ENCODE data around the gene JARID2.

Gene JARID2

DNA sequence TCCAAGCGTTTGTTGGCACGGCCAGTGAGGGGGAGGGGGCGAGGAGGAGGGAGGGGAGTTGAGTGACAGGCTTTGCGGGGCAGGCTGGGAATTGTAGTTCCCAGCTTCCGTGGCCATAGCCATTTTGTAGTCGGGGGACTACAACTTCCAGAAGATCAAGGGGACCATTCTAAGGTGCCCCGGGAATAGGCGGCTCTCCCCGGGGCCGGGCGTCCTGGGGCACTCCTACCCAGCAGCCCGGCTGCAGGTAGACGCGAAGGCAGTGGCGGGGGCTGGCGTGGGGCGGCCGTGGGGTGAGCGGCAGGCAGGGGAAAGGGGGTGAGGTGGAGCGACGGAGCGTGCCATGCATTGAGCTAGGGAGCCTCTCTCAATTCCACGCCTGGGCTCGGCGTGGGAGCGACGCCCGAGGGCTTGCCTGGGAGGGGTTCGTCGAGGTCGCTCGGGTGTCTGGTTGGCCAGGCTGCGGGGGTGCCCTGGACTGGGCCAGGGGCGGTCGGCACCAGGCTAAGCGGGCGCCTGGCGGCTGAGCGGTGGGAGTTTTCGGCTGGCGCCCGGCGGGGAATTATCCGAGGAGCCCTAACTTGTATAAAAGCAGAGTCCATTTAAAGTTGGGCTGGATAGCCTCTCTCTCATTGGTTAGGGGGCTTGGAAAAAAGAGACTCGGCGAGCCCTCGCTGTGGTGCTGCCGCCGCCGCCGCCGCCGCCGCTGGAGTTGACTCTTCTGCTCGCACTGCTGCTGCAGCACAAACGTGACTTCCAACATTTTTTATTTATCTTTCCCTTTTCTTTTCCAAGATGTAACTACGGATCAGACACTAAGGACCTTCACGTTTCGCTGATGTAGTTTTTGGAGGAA is at the start of gene JARID2:
JARID2 (plus strand) TSS at position 709 of the 856 bp plus-strand sequence. CDS start 471 bp downstream, outside the sequence.
- DNase-seq = peak; percentile 95

DNA sequence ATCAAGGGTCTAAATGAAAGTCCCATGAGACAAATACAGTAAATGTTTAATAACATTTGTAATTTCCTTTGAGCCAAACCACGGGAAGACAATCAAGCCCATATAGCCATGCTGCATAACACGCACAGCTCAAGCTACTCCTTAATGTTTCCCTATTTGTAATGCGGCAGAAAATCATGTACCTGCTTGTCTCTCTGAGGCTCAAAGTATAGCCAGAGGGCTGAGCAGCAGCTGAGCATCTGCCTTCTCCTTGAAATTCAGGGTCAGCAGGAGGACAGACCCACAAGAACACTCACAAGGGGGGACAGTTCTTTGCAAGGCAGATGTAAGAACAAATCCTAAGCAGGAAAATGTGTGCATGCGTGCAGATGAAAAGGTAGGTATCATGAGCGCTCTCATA is 45.8 kb upstream of the JARID2 start:
- no peak for DNase-seq

DNA sequence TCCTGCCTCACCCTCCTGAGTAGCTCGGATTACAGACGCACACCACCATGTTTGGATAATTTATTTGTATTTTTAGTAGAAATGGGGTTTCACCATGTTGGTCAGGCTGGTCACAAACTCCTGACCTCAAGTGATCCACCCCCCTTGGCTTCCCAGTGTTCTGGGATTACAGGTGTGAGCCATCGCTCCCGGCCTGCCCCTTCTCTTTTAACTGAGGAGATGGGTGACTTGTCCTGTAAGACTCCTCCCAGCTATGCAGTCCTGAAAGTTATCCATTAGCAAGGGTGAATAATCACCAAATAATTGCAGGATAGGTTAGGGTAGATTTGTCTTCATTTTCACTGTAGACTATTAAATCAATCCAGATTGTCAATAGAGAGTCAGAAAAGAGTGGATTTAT is 40.5 kb upstream of the JARID2 start:
- DNase-seq = no peak

DNA sequence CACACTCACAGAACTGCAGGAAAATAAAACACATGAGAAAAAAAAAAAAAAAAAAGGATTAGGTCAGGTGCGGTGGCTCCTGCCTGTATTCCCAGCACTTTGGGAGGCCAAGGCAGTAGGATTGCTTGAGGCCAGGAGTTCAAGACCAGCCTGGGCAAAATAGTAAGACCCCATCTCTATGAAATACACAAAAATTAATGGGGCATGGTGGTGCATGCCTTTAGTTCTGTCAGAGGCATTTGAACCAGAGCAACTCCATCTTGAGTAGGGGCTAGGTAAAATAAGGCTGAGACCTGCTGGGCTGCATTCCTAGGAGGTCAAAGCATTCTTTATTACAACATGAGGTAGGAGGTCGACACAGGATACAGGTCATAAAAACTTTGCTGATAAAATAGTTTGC is 39.0 kb upstream of the JARID2 start:
- DNase-seq = no peak

DNA sequence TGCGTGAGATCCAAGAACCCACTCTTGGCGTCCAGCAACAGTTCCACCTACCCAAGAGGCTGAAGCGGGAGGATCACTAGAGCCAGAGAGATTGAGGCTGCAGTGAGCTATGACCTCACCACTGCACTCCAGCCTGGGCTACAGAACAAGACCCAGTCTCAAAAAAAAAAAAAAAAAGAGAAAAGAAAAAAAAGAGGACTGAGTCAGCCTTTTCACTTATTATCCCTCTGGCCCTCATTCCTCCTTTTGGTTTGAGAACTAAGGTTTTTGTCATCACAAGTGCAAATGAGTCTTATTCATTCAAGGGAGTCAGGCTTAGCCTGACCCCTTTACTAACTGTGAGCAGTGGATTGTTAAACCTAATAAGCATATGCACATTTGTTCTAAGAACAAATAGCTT is 37.9 kb upstream of the JARID2 start:
- no peak for DNase-seq

DNA sequence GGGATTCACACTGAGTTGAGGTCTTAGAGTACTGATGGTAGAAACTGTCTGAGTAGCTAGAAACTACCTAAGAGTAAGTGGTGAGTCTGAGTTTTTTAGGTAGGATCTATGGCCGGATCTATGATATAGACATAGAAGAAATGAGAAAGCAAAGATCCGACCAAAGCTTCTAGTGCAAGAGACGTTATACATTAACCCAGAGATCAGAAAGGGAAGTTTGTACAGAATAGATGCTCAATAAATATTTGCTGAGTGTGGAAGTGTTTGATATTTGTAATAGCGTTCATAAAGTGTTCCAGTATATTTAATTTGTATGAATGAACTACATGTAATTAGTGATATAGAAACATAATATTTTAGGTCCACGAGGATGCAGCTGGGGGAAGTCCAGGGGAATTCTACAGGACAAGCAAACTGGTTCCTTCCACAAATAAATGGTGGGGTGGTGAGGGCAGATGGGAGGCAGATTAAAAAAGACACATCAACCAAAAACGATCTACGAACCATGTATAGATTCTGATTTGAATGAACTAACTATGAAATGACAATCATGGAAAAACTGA is 31.9 kb upstream of the JARID2 start:
- DNase-seq = no peak

DNA sequence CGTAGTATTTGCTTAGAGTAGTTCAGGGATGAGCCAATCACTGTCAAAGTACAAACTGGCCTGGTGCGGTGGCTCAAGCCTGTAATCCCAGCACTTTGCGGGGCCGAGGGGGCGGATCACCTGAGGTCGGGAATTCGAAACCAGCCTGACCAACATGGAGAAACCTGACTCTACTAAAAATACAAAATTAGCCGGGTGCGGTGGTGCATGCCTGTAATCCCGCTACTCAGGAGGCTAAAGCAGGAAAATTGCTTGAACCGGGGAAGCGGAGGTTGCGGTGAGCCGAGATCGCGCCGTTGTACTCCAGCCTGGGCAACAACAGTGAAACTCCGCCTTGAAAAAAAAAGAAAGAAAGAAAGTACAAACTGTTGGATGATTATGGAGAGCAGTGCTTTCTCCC is 27.5 kb upstream of the JARID2 start:
- no peak for DNase-seq

DNA sequence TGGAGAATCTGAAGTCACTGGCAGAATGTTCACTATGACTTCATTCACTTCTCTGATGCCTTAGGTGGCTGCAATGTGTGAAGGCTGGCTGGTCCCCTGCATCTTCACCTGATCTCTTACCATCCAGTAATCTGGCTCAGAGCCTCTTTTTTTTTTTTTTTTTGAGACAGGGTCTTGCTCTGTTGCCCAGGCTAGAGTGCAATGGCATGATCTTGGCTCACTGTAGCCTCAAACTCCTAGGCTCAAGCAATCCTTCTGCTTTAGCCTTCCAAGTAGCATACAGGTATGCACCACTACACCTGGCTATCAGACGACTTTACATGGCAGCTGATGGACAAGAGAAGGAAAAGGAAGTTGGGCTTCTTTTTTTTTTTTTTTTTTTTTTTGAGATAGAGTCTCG is 25.8 kb upstream of the JARID2 start:
- DNase-seq = no peak

DNA sequence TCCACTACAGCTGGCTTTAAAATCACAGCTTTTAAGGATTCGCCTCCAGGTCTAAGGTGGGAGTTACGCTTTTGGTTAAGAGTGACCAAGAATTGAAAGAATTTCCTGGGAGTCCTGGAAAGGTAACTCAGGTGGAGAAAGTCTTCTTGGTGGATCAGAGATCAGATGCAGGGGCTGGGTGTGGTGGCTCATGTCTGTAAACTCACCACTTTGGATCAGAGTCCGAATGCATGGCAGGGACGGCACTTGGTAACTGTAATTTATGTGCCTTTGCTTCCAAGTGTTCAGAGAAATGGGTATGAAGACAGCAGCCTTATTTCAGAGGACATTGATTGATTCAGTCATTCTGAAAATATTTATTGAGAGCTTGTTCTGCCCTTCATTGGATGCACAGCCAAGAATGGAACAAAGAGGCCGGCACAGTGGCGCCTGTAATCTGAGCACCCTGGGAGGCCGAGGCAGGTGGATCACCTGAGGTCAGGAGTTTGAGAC is 18.0 kb upstream of the JARID2 start:
- DNase-seq = no peak

DNA sequence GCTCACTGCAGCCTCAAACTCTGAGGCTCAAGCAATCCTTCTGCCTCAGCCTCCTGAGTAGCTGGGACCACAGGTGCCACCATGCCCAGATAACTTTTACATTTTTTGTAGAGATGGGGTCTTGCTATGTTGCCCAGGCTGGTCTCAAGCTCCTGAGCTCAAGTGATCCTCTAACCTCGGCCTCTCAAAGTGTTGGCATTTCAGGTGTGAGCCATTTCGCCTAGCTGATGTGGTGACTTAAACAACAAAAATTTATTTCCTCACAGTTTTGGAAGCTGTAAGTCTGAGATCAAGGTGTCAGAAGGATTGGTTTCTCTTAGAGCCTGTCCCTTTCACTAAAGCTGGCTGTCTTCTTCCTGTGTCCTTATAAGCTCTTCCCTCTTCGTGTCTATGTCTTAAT is 15.0 kb upstream of the JARID2 start:
- no peak for DNase-seq

DNA sequence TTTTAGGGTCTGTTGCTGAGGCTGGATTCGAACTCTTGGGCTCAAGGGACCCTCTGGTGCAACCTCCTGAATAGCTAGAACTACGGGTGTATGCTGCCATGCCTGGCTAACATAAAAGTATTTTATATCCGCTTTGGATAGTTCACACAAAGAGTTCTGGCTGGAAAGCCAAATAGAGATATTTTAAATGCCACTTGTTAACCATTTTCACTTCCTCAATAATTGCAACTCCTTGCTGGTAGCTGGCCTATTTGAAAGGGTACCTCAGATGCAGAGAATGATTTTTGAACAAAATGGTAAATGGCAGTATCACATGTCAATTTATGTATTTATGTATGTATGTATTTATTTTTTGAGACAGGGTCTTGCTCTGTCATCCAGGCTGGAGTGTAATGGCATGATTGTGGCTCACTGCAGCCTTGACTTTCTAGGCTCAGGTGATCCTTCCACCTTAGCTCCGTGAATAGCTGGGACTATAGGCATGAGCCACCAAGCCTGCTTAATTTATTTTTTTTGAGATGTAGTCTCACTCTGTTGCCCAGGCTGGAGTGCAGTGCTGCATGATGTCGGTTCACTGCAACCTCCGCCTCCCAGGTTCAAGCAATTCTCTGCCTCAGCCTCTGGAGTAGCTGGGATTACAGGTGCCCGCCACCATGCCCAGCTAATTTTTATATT is 12.9 kb upstream of the JARID2 start:
- no peak for DNase-seq

DNA sequence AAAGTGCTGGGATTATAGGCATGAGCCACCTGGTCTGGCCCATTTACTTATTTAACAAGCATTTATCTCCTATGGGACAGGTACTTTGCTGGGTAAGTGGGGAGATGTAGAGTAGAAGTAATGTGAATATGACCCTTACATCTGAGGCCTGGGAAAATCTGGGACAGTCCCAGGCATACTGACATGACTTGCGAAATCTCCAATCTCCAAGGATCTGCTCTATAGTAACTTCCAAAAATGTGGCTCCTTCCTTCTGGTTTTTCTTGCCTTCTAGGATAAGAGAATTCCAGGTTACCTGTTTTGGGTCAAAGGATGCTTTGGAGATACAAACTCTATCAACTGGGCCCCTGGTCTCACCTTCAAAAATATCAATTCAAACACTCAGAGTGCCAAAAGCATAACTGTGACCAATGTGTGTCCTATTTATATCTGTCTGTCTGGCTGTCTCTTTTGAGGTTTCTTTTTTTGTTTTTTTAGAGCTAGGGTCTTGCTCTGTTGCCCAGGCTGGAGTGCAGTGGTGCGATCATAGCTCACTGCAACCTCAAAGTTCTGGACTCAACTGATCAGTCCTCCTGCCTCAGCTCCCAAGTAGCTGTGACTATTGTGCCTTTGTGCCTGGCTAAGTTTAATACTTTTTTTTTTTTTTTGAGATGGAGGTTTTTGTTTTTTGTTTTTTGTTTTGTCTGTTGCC is 11.7 kb upstream of the JARID2 start:
- no peak for DNase-seq

DNA sequence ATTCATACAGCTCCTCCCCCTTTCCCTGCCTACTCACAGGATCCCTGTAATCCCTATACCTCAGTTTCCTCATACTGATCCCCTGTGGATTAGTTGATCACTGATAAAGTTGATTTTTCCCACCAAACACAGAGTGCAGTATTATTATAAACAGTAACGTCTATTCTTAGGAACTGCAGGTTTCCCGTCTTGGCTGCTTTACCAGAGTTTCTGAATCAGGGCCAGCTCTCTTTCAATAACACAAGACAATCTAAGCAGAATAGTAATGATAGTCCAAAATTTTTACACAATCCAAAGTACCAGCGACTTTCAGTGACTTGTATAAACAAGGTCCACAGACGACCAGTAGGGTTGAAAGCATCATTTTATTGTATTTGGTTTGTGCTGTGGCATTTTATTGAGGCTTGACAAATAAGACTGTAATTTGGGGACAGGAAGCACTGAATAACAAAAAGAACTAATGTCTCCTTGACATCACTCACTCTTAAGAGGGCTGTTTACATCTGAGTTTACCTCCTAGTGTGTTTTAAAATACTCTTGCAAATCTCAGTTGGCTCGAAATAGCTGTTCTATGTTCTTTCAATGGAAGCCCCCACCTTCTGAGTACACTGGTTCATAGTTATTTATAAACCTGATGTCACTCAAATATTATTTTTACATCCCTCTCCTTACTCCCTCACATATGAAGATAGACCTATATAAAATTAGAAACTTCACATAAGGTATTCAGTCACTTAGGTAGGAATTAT is 6.1 kb upstream of the JARID2 start:
- no peak for DNase-seq

DNA sequence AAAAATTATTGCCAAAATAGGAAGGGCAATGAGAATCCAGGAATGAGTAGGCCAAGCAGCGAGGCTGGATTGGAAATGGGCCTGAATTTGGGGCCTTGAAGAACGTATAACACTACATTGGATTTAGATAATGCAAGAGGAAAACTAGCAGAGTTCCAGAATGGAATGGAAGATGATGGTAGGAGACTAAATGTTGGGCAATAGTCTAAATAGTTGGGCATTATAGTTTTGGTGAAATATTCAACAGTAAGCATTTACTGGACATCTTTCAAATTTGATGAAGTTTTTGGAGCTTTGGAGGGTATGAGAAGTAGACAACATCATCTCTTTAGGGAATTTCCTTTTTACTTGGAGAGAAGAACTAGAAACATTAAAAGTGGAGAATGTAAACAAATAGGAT is 3.4 kb upstream of the JARID2 start:
- DNase-seq = no peak

DNA sequence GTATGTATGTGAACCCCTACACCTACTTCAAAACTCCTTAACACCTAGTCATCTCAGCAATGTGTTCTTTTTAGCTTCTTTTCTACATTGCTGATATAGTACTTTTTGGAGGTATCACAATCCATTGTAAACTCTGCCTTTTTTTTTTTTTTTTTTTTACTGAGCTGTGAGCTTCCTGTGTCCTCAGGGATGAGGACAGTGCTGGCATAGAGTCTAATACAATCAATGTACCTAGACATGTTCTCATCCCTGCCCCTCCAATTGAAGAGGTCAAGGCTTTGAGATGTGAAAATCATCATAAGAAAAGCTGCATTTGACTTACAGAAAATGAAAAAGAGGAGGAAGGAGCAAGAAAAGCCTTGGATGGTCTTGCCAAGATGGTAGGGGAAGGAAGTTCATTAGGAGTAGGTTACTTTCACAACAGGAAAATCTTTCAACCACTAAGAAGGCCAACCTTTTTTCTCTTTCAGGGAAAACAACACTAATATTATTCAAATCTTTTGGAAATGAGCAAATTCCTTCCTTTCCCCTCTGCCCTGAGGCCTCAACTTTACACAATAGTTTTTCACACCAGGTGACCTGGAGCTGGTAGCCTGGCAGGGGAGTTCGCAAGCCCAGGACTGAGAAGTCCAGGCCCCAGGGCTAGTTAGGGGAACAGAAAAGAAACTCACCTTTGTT is 2.8 kb upstream of the JARID2 start:
- DNase-seq = no peak

DNA sequence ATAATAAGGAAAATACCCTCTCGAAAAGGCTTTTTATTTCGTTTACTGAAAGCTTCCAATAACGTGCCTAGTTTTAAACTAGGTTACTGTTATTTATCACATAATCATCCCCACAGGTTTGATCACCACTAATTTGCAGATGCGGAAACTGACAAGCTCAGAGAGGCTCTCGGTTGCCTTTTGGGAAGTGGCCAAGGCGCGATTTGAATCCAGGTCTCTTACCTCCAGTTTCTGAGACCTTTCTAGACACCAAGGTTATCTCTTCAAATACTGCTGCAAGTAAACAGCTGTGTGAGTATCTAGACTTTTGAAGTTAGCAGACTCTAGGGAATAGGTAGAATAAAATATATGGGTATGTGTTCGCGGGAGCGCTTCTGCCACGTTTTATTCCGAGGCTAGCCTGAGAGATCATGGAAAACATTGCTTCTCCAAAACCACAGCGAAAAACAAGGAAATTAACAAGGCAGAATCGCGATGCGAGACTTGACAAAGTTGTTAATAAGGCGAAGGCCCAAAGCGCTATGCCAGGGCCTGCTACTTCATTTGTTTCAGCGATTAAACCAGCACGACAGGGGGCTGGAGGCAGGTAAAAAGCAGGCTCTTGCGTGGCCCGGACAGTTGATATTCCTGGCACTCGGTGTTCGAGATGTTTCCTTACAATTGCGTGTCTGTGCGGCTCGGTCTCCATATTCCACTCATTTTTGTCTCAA is 1.8 kb upstream of the JARID2 start:
- DNase-seq = no peak

DNA sequence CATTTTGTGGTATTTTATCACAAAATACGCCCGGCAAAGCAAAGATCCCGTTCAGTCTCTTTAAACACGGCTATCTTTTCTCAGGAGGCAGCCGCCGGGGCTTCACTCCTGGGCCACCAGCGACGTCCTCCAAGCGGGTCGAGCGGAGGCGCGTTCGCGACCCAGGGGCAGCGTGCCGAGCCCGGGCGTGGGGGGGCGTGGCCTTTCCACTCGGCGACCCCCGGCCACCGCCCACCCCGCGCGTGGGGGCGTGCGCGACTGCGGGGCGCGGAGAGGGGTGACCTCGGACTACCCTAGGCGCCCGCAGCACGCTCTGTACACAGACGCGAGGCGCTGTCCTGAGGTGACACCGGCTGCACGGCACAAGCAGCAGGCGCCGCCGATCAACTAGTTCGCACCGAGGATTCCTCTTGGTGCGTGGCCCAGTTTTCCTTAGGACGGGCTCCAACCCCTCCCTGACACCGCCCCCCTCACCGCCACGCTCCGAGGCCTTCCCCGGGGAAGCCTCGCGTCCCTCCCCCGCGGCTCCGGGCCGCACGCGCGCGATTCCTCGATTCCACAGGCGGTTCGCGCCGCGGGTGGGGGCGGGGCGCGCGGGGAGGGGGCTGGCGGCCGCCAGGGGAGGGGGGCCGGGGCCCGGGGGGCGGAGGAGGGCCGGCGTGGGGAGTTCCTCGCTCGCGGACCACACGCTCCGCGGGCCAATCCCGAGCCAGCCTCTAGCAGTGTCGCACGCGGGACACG is 1.1 kb upstream of the JARID2 start:
- peak; percentile 21 for DNase-seq

DNA sequence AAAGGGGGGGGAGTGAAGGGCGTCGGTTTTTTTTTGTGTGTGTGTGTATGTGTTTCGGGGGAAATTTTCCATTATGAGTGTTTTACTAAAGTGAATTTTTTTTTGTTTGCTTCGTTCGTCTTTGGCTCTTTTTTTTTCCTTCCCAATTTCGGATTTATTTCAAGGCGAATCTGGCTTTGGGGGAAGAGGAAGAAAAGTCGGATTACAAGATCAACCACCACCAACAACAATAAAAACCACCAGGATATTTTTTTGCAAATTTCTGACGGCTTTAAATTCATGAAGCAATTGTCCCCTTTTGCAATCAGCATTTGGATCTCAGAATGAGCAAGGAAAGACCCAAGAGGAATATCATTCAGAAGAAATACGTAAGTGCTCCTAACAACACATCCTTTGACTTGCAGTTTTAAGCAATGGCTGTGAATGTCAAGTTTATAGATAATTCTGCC is 372 bp downstream of the JARID2 start:
- DNase-seq = peak; percentile 18

DNA sequence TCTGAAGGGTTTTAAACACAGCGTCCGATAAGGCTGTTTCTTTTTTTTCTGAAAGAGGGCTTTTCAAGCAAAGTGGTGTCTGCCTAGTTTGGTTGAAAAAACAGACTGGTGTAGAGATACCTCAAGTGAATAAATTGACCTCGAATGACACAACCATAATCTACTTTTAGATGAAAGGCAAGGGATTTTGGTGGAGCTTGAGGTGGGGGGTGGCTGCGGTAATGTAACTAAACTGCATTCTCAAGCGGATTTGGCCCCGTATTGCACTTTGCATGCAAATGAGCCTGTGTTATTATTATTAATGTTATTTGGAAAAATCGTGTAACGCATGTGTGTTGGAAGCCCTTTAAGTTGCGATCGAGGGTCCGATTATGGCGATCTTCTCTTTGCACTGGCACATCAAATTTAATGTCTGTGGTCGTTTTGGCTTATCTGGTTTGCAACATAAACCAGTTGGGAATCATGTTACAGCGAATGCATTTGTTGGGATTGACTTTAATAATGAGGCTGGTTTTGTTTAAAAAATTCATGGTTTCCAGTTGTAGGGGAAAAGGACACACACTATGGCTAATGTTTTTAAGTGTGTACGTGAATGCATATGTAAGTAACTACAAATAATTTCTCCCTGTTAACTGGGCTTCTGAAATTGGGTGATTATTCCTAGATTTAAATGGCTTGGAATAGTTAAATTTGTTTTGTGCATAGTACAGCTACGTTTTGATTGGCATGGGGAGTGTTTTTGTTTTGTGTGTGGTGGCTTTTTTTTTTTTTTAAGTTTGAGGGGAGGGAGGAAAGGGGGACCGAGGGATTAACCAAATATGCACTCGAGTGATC is 1.0 kb downstream of the JARID2 start:
- no peak for DNase-seq

Data from NCI-H510A treated with DMSO at 0.1 percent for 48 hours (cell line).